GM18499 (cell line): ENCODE data around the gene MCF2L.

Experiments used
- ATAC-seq: cut with Tn5 transposase; IDR thresholded peaks from one replicate; pipeline ENCODE4 v1.9.1; 2021; ENCODE audit warnings: moderate number of reproducible peaks; ENCODE audit not compliant: insufficient read depth, unreplicated experiment

MCF2L gene

GRCh38 chr13:112961457-112962369, 7.3 kb upstream of the MCF2L start:
- ATAC-seq = no peak

GRCh38 chr13:112962396-112962795, 6.6 kb upstream of the MCF2L start:
- no peak for ATAC-seq

- no peak for ATAC-seq
Observed at GRCh38 chr13:112962911-112963625, 5.9 kb upstream of the MCF2L start.

GRCh38 chr13:112963641-112964040, 5.4 kb upstream of the MCF2L start:
- ATAC-seq = no peak

- ATAC-seq = no peak
Observed at GRCh38 chr13:112964971-112965492, 4.0 kb upstream of the MCF2L start.

- no peak for ATAC-seq
Observed at GRCh38 chr13:112965573-112966115, 3.4 kb upstream of the MCF2L start.

- no peak for ATAC-seq
Observed at GRCh38 chr13:112966776-112967175, 2.2 kb upstream of the MCF2L start.

- ATAC-seq = no peak
Observed at GRCh38 chr13:112967686-112968379, 1.2 kb upstream of the MCF2L start.

GRCh38 chr13:112968380-112968909, 569 bp upstream of the MCF2L start:
- no peak for ATAC-seq

GRCh38 chr13:112969692-112970338, 801 bp downstream of the MCF2L start:
- ATAC-seq = no peak

GRCh38 chr13:112970552-112971287, 1.7 kb downstream of the MCF2L start:
- no peak for ATAC-seq

- no peak for ATAC-seq
Observed at GRCh38 chr13:112971288-112971643, 2.3 kb downstream of the MCF2L start.

- no peak for ATAC-seq
Observed at GRCh38 chr13:112972258-112972657, 3.2 kb downstream of the MCF2L start.

- no peak for ATAC-seq
Observed at GRCh38 chr13:112972867-112973576, 4.0 kb downstream of the MCF2L start.

- ATAC-seq = no peak
Observed at GRCh38 chr13:112973577-112973951, 4.5 kb downstream of the MCF2L start.

- ATAC-seq = no peak
Observed at GRCh38 chr13:112974125-112974524, 5.1 kb downstream of the MCF2L start.

- no peak for ATAC-seq
Observed at GRCh38 chr13:112974671-112975070, 5.7 kb downstream of the MCF2L start.

- ATAC-seq = no peak
Observed at GRCh38 chr13:112975401-112975939, 6.5 kb downstream of the MCF2L start.
